ENCODE measurements around the gene ABTB1. TPM values are rescaled to one million over a fixed set of nuclear protein-coding genes. Genes with fewer than 3 reads are reported as not detected.

The ABTB1 gene
- total RNA-seq, 1 experiment from 2014 or later, result 12.5 TPM

DNA sequence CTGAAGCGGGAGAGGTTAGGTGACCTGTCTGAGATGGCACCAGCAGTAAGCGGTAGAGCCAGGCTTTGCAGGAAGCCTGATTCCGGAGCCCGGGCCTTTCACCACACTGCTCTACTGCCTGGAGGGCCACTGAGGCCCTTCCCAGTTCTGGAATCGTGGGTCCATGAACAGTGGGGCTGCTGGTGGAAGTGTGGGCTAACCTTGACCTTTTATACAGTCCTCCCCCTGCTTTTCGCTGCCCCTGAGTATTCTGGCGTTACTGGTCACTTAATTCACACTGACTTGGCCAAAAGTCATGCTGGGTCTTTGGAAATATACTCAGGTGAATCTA lies 2.6 kb upstream of the ABTB1 start (continued):
- TF ChIP-seq RORB (CRISPR knock-in tag; IDR thresholded peaks at IDR 0.05) (no peak), MYBL2 (CRISPR knock-in tag; IDR thresholded peaks at IDR 0.05) (no peak), FOXP1 (CRISPR knock-in tag; IDR thresholded peaks at IDR 0.05; ENCODE audit: borderline replicate concordance) (no peak), SMAD4 (CRISPR knock-in tag; IDR thresholded peaks at IDR 0.05) (no peak), PRRX2 (CRISPR knock-in tag; IDR thresholded peaks at IDR 0.05) (no peak), ZNF219 (CRISPR knock-in tag; IDR thresholded peaks at IDR 0.05; ENCODE audit: borderline replicate concordance) (no peak), GABPB1 (CRISPR knock-in tag; IDR thresholded peaks at IDR 0.05) (no peak), HMGXB4 (CRISPR knock-in tag; IDR thresholded peaks at IDR 0.05) (no peak)
- TF ChIP-seq, protein P1, sequence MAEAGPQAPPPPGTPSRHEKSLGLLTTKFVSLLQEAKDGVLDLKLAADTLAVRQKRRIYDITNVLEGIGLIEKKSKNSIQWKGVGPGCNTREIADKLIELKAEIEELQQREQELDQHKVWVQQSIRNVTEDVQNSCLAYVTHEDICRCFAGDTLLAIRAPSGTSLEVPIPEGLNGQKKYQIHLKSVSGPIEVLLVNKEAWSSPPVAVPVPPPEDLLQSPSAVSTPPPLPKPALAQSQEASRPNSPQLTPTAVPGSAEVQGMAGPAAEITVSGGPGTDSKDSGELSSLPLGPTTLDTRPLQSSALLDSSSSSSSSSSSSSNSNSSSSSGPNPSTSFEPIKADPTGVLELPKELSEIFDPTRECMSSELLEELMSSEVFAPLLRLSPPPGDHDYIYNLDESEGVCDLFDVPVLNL (CRISPR knock-in tag; IDR thresholded peaks at IDR 0.05; ENCODE audit: borderline replicate concordance, low read depth), result no peak

DNA sequence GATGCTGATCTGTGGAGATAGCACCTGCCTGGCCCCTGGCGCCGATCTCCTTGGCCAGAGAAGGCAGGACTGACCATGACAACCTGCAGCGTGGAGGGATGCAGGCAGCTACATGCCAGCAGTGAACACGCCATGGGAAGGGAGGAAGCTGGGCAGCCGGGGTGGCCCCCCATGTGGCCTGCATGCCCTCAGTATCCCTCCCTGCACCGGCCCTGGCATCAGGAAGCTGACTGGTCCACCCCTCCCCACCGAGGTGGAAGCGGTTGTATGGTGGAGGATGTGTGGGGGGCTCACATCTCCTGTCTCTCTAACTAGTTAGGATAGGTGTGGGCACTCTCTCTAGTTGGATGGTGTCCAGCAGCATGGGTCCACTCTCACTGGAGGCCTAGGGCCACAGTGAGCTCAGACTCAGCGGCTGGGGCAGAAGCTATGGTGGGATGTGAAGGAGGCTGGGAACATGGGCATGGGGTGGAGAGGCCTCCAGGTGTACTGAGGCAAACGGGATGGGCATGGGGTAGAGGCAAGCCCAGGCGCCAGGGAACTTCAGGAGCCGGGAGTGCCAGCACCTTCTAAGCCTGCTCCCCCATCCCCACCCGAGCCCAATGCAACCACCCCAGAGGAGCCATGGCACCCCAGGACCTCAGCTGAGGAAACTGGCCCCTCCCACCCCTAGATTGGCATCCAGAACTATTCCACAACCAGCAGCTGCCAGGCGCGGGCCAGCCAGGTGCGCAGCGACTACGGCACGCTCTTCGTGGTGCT lies 1.8 kb upstream of the ABTB1 start:
- Mint-ChIP-seq H3K27ac (no peak overlapping the region), H3K4me3 (peak overlapping the region; percentile 78), H3K9me3 (no peaks in the 10 kb centered on the region; the same call in 1 of the 2 replicates), H3K27me3 (ENCODE audit: low read depth) (peaks cover 3% of the 10 kb centered on the region), H3K4me1 (peaks cover 12% of the 10 kb centered on the region), H3K36me3 (peaks cover 2% of the 10 kb centered on the region)
- TF ChIP-seq ZNF425 (CRISPR knock-in tag; conservative IDR thresholded peaks at IDR 0.05), result no peak
- TF ChIP-seq, protein P2, sequence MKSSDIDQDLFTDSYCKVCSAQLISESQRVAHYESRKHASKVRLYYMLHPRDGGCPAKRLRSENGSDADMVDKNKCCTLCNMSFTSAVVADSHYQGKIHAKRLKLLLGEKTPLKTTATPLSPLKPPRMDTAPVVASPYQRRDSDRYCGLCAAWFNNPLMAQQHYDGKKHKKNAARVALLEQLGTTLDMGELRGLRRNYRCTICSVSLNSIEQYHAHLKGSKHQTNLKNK (CRISPR knock-in tag; IDR thresholded peaks at IDR 0.05), result no peak
- no peak for TF ChIP-seq TEAD1 (CRISPR knock-in tag; IDR thresholded peaks at IDR 0.05)
- TF ChIP-seq ZNF281 (CRISPR knock-in tag; IDR thresholded peaks at IDR 0.05), result no peak
- no peak for TF ChIP-seq NFE2L1 (CRISPR knock-in tag; IDR thresholded peaks at IDR 0.05)
- TF ChIP-seq NR2C2 (CRISPR knock-in tag; IDR thresholded peaks at IDR 0.05), result no peak
- TF ChIP-seq GTF2I (CRISPR knock-in tag; conservative IDR thresholded peaks at IDR 0.05), result no peak
- TF ChIP-seq, protein P3, sequence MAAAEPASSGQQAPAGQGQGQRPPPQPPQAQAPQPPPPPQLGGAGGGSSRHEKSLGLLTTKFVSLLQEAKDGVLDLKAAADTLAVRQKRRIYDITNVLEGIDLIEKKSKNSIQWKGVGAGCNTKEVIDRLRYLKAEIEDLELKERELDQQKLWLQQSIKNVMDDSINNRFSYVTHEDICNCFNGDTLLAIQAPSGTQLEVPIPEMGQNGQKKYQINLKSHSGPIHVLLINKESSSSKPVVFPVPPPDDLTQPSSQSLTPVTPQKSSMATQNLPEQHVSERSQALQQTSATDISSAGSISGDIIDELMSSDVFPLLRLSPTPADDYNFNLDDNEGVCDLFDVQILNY (CRISPR knock-in tag; IDR thresholded peaks at IDR 0.05), result no peak
- no peak for DNase-seq (ENCODE audit: low spot score)
- ChIA-PET CTCF (interaction anchor here (1.2 to 1.9 kb wide), 5 partner anchors 9 to 96 kb away, joined by 3 to 11 read pairs (median 3); no protein-coding TSS in a partner anchor), POLR2A (interaction anchor here (1.8 kb wide), 1 partner anchor 151 kb away, joined by 5 read pairs; no protein-coding TSS in a partner anchor)
- no peak for ATAC-seq
